G401 (cell line): ENCODE results near the gene IGIP. TPM values are rescaled to one million over a fixed set of nuclear protein-coding genes. Genes with fewer than 3 reads are reported as not detected.
"Not testable (repeated sequence)": the region's sequence is repeated elsewhere in the genome, so short reads cannot be mapped to it uniquely, and the experiment has no call there.

ENCODE experiments used
- DNase-seq: peaks from one replicate; pipeline ENCODE4 v3.0.0-alpha.2; 2015; ENCODE audit warnings: low spot score
- in situ Hi-C: cut with HindIII; loops from 2 replicates; pipeline ENCODE4 v1.10.0; 2016; ENCODE audit warnings: low sequenced_read_pairs, mixed read lengths
- total RNA-seq: library from RNA; depleted of rRNA; stranded (reverse); fragments of >200 nt; shearing (Covaris generic); gene quantifications from 2 replicates; pipeline ENCODE4 v1.2.3, GENCODE V29; 2014

IGIP gene
- total RNA-seq, 1 experiment from 2014 or later: 0.24 TPM

DNA sequence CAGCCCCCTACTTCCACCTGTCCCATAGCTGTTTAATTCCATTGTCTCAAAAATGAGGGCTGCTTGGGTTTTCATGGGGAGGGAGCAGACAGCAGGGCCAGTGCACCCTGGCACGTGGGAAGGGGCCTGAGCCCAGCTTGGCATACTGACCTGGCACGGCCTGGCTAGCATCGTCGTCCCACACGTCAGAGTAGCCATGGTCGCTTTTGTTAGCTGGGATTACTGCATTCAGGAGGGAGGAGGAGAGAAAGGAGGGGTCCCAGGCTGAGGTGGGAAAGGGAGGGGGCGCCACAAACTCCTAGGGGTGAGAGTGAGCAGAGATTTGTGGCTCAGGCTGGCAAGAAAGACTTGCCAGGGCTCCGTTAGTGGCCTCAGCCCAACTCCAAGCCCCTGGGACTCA is 28.2 kb downstream of the IGIP start:
- DNase-seq: no peak
- in situ Hi-C loops: no loop called here

DNA sequence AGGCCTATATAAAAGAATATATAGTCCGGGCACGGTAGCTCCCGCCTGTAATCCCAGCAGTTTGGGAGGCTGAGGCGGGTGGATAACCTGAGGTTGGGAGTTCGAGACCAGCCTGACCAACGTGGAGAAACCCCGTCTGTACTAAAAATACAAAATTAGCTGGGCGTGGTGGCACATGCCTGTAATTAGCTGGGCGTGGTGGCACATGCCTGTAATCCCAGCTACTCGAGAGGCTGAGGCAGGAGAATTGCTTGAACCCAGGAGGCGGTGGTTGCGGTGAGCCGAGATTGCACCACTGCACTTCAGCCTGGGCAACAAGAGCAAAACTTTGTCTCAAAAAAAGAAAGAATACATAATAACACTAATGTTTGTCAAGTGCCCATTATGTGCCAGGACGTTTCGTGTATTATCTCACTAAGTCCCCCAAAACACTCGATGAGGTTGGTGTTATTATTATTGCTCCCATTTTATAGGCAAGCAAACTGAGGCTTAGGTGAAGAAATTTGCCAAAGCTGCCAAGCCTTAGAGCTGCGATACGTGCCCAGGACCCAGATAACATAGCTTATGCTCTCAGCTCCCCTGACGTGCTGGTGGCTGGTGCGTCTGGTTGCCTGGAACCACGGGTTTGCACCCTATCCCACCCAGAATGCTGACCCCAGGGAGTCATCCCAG is 29.1 kb downstream of the IGIP start:
- in situ Hi-C loops: not testable (repeated sequence)

DNA sequence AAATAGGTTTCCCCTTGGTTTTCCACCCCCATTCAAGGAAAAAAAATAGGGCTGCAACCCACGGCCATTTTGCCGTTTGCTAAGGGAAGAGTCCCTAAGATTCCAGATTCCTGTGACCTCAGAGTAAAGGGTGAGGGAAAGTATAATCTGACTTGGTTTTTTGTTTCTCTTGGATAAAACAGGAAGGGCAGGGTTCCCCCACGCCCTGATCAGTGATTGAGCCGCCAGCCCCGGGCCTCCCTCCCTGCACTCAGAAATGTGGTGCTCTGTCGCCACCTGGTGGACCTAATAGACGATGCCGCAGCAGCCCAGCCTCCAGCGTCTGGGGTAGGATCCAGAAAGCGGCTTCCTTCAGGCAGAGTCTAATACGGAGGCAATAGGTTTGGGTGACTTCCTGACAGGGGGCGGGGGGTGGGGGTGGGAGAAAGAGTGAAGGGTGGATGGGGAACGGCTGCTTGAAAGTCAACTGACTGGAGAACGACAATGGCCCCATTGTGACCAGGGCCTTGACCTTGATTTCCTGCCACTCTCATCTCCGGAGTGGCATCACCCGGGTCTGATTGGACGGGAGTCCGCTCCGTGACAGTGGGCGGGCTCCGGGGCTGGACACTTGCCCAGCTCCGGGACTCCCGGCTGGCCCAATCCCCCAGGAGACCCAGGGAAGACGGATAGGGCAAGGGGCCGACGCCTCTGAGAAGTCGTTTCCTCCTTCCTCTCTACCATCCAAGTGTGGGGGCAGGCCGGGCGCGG is 31.5 kb downstream of the IGIP start:
- DNase-seq: peak; percentile 90
- in situ Hi-C loops: no loop called here

More for the DNA sequence above, 29.1 kb downstream of the IGIP start:
- not testable (repeated sequence) for DNase-seq

DNA sequence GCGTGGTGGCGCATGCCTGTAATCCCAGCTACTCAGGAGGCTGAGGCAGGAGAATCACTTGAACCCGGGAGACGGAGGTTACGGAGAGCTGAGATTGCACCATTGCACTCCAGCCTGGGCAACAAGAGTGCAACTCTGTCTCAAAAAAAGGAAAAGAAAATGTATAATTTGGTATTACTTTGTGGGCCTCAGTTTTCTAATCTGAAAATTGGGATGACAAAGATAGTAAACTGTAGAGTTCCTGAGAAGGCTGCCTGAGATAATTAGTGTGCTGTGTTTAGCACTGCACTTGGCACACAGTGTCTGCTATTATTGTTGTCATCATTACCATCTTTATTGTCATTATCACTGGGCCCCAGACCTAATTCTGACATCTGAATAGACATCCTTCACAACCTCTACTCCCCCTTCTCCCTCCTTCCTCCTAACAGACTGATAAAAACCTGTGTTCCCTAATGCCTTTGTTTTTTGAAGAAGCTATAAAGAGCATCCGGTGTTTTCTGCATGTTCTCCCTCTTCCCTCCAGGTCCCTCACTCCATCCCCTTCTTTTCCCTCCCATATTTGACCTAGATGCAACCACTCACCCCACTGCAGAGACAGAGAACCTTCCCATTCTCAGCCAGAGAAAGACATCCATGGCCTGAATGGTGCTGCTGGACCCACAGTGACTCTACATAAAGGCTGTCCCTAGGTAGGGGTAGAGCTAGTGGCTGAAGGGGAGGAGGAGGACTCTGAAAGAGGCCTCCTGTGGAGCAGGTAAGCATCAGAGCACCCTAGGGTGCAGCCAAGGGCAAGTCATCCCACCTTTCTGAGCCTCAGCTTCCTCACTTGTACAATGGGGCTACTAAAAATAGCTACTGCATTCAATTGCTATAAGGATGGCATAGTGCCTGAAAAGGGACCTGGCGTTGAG is 33.5 kb downstream of the IGIP start:
- no peak for DNase-seq
- in situ Hi-C loops: no loop called here

DNA sequence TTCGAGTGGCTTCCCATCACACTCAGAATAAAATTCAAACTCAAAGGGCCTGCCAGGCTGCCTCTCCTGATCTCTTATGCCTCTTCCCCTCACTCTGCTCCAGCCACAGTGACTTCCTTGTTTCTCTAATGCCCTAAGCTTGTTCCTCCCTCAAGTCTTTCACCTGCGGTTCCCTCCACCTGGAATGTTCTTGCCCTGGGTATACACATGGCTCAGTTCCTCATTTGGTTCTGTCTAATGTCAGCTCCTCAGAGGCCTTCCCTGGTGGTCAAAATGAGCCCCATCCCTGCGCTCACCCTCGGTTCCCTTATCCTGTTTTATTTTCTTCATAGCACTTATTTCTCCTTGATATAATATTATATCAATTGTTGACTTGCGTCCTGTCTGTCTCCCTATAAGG is 36.5 kb downstream of the IGIP start:
- in situ Hi-C loops: no loop called here
- no peak for DNase-seq

- in situ Hi-C loops: no loop called here
- DNase-seq: no peak
Measured at GRCh38 chr5:140162781-140163180, 37.0 kb downstream of the IGIP start.

GRCh38 chr5:140165101-140165922 is 39.6 kb downstream of the IGIP start:
- in situ Hi-C loops: no loop called here
- DNase-seq: no peak

GRCh38 chr5:140165923-140166270 is 40.2 kb downstream of the IGIP start:
- no peak for DNase-seq
- in situ Hi-C loops: no loop called here

DNA sequence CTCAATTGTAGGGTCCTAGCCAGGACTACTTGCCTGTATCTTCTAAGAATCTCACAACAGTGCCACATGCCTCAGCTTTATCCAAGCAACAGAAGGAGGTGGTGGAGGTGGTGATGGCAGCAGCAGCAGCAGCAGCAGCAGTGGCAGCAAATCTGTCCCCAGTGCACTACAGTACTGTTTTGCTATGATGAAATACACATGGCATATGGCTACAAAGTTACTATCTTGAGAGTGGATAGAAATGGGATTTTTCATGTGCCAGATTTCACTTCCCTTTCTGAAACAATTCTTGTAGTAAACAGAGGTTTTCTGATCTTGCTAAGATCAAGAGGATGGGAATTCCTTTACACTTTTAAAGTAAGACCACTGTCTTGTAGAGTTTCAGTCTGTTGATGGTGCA is 41.2 kb downstream of the IGIP start:
- no peak for DNase-seq
- in situ Hi-C loops: no loop called here

DNA sequence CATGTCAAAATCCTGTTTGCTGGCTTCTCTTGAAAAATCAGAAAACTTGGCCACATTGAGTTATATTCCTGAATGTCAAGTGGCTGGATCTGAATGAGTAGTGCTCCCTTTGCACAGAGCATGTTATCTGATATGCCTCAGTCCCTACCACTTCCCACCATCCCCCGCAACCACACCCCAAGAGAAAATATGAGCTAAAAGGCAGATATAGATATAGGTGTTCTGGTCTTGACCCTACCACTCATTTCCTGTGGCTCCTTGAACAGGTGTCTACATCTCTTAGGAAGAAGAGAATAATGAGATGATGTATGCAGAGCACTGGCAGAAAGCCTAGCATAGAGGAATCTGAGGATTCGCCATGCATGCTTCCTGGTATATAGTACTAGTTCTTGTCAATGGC is 42.6 kb downstream of the IGIP start:
- no peak for DNase-seq
- in situ Hi-C loops: no loop called here

DNA sequence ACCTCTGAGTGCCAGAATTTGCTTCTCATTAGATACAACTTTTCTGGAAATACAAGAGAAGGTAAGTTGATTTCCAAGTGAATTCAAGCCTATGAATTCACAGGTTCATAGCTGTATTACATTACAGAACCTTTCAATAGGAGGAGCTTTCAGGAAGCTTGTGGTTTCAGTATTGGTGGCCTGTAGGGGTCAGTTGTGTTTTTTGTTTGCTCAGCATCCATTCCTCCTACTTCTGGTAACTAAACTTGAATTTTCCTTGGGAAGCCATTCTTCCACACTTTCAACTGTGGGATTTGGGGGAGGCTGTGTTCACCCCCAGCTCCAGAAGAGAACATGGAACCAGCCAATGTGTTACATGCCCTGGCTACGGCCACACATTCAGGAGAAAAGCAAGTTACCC is 43.7 kb downstream of the IGIP start:
- peak; percentile 24 for DNase-seq
- in situ Hi-C loops: no loop called here

- no peak for DNase-seq
- in situ Hi-C loops: no loop called here
Measured at GRCh38 chr5:140172483-140172882, 46.7 kb downstream of the IGIP start.

DNA sequence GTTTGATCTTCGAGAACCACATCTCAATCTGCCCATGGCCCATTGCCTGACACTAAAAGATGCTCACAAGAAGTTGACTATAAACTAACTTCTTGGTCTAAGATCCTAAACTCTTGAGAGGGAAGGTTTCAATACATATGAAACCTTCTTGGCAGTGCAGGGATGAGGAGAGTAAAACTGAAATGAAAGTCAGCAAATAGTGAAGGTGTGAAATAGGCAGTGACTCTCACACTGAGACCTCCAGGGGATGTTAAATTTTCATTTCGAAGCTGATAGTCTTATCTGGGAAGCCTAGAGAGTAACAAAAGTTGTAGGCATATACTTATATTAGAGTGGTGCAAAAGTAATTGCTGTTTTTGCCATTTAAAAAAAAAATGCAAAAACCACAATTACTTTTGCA is 48.3 kb downstream of the IGIP start:
- in situ Hi-C loops: no loop called here
- DNase-seq: no peak

GRCh38 chr5:140174465-140175366 is 49.0 kb downstream of the IGIP start, which contains the start of gene CYSTM1:
CYSTM1 (plus strand) TSS chr5:140175188; CDS start chr5:140194466, 19,278 bp downstream.
- peak; percentile 93 for DNase-seq
- in situ Hi-C loops: no loop called here

- in situ Hi-C loops: no loop called here
- peak; percentile 46 for DNase-seq
Measured at GRCh38 chr5:140175367-140176030, 49.8 kb downstream of the IGIP start.

- no peak for DNase-seq
- in situ Hi-C loops: no loop called here
Measured at GRCh38 chr5:140176031-140176387, 50.3 kb downstream of the IGIP start.

DNA sequence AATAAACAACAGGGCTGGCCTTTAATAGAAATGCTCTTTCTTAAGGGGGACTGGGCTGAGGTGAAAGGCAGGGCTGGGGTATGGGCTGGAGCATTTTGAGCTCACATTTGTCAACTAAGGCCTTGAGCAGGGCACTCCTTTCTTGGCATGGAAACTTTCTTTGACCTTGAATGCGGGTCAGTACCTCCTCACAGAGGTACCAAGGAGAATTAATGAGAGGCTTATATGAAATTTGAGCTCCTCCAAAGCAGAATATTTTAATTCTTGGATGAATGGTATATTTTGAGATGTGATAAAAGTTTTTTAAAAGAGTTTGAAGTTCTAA is 52.3 kb downstream of the IGIP start:
- in situ Hi-C loops: no loop called here
- no peak for DNase-seq
